K562 (cell line): Measurements from ENCODE around the gene SNX30. TPM values are rescaled to one million over a fixed set of nuclear protein-coding genes. Genes with fewer than 3 reads are reported as not detected.
A peak's percentile ranks its signal among the peaks of the same experiment; 100 is the strongest.

ENCODE experiments used
- ADNP ChIP-seq: fragments of 200-800 bp; sonication (Bioruptor generic); IDR thresholded peaks from 2 replicates; pipeline ENCODE4 v1.6.1; 2016; ENCODE audit warnings: missing genetic modification characterization, missing compliant biosample characterization
- BCOR ChIP-seq: fragments of 450-650 bp; IDR thresholded peaks from 2 replicates; pipeline ENCODE4 v1.6.1; 2016
- MYBL2 ChIP-seq, 2 experiments: fragments of 450-650 bp in 1 of 2; sonication (generic) in 1 of 2; formaldehyde crosslinking in 1 of 2; IDR thresholded peaks; 2 replicates each; pipeline versions ENCODE4 v1.6.1 to v1.8.1; 2017 to 2022; ENCODE audit warnings: borderline replicate concordance in 1 of 2, inconsistent platforms in 1 of 2, low read depth in 1 of 2, mild to moderate bottlenecking in 1 of 2, missing genetic modification reagents in 1 of 2, moderate library complexity in 1 of 2
- PHF8 ChIP-seq: fragments of 200-600 bp; sonication (generic); IDR thresholded peaks from 2 replicates; pipeline ENCODE4 v1.6.1; 2012; ENCODE audit warnings: mixed run types, mild to moderate bottlenecking, inconsistent platforms, low read length, moderate library complexity, borderline replicate concordance
- PURB ChIP-seq: sonication (generic); formaldehyde crosslinking; IDR thresholded peaks from 2 replicates; pipeline ENCODE4 v1.9.0; 2021; ENCODE audit warnings: low read depth, mild to moderate bottlenecking, missing genetic modification reagents
- STAT6 ChIP-seq: sonication (generic); formaldehyde crosslinking; IDR thresholded peaks from 2 replicates; pipeline ENCODE4 v1.8.1; 2023; ENCODE audit warnings: mild to moderate bottlenecking, missing genetic modification reagents
- ZFP30 ChIP-seq: fragments of 250-450 bp; sonication (Bioruptor Pico); IDR thresholded peaks from 2 replicates; pipeline ENCODE4 v1.8.0; 2022; ENCODE audit warnings: moderate library complexity, mild to moderate bottlenecking, inconsistent platforms, borderline replicate concordance
- ZNF764 ChIP-seq: fragments of 250-450 bp; sonication (Bioruptor Pico); IDR thresholded peaks from 2 replicates; pipeline ENCODE4 v1.4.0; 2020; ENCODE audit warnings: low read depth, mild to moderate bottlenecking, moderate library complexity
- polyA plus RNA-seq, 8 experiments: library from polyadenylated mRNA; depleted of rRNA in 4 of 8; stranded (reverse) in 5 of 8; unstranded in 3 of 8; fragments of >200 nt; fragmentation: Nextera tagmentation in 2 of 8; fragmentation: Illumina TruSeq in 1 of 8; extraction: Ambion mirVana in 2 of 8; extraction: Trizol in 1 of 8; gene quantifications; 2 replicates each; pipeline versions ENCODE4 v1.2.1 to v1.2.3, GENCODE V29; 2011 to 2014; ENCODE audit warnings: inconsistent platforms in 1 of 8, missing spikeins in 1 of 8
- total RNA-seq, 7 experiments: library from RNA; depleted of rRNA in 6 of 7; stranded (reverse); fragments of >200 nt in 6 of 7; fragmentation: Illumina TruSeq in 2 of 7; extraction: Trizol in 2 of 7; gene quantifications; 2 replicates each; pipeline versions ENCODE4 v1.2.1 to v1.2.3, GENCODE V29; 2011 to 2021; ENCODE audit warnings: low replicate concordance in 1 of 7
- TF ChIP-seq, protein P1 (sequence below), 2 experiments: fragments of 450-650 bp in 1 of 2; sonication (generic) in 1 of 2; formaldehyde crosslinking in 1 of 2; IDR thresholded peaks; 2 replicates each; pipeline versions ENCODE4 v1.7.1 to v1.9.0; 2016 to 2022; ENCODE audit warnings: inconsistent platforms in 1 of 2, mild to moderate bottlenecking in 1 of 2, missing genetic modification reagents in 1 of 2
- TF ChIP-seq, protein P2 (sequence below): fragments of 450-650 bp; formaldehyde crosslinking; IDR thresholded peaks from 2 replicates; pipeline ENCODE4 v1.4.0; 2022; ENCODE audit warnings: mild to moderate bottlenecking, moderate library complexity
- TF ChIP-seq, protein P3 (sequence below): fragments of 450-650 bp; IDR thresholded peaks from 2 replicates; pipeline ENCODE4 v1.6.1; 2016; ENCODE audit warnings: antibody characterized with exemption

SNX30 gene
- total and polyA plus RNA-seq, 9 of the 15 experiments (the other 6 are each of a cell fraction or from before 2014, with no cell fraction given), result 0.76 to 5.9 (median 3.3) TPM

DNA sequence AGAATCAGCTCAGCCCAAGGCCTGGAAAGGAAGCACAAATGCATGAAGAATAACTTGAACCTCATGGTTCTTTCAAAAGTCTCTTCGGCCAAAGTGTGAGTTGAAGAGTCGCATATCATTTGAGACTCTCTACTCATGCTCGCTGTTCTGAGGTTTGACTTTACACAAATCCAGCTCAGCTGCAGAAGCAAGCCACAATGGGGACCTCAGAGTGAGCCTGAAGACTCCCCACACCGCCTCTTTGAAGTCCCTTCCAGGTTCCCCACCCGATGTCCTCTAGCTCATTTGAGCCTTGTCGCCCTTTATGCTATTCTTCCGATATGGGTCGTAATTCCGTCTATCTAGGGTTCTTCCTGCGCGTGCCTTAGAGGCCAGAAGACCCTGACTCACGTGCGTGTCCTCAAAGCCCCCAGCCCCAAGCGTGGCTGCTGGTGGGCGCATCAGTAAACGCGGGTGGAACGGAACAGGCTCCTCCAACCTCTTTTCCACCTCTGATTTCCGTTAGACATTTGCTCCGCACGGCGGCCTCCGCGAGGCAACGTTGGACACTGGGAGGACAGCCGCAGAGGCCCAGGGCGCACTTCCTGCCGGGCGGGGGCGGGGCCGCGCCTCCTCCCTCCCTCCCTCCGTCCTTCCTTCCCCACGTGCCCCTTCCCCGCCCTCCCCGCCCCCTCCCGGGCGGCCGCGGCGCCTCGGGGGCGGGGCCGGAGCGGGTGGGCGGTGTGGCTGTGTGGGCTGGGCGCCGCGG, at the start of gene SNX30 (continued):
- TF ChIP-seq, protein P1, sequence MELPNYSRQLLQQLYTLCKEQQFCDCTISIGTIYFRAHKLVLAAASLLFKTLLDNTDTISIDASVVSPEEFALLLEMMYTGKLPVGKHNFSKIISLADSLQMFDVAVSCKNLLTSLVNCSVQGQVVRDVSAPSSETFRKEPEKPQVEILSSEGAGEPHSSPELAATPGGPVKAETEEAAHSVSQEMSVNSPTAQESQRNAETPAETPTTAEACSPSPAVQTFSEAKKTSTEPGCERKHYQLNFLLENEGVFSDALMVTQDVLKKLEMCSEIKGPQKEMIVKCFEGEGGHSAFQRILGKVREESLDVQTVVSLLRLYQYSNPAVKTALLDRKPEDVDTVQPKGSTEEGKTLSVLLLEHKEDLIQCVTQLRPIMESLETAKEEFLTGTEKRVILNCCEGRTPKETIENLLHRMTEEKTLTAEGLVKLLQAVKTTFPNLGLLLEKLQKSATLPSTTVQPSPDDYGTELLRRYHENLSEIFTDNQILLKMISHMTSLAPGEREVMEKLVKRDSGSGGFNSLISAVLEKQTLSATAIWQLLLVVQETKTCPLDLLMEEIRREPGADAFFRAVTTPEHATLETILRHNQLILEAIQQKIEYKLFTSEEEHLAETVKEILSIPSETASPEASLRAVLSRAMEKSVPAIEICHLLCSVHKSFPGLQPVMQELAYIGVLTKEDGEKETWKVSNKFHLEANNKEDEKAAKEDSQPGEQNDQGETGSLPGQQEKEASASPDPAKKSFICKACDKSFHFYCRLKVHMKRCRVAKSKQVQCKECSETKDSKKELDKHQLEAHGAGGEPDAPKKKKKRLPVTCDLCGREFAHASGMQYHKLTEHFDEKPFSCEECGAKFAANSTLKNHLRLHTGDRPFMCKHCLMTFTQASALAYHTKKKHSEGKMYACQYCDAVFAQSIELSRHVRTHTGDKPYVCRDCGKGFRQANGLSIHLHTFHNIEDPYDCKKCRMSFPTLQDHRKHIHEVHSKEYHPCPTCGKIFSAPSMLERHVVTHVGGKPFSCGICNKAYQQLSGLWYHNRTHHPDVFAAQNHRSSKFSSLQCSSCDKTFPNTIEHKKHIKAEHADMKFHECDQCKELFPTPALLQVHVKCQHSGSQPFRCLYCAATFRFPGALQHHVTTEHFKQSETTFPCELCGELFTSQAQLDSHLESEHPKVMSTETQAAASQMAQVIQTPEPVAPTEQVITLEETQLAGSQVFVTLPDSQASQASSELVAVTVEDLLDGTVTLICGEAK (IDR thresholded peaks at IDR 0.05), result peak; percentile 79
- TF ChIP-seq, protein P1 (CRISPR knock-in tag; IDR thresholded peaks at IDR 0.05), result no peak
- TF ChIP-seq STAT6 (no peak), PURB (CRISPR knock-in tag) (no peak), ZNF764 (CRISPR knock-in tag) (no peak), ADNP (tag) (no peak), BCOR (0 out of 2 replicates have a peak, but pooled peaks have one; percentile 30), ZFP30 (CRISPR knock-in tag) (no peak), PHF8 (peak; percentile 98), MYBL2 (IDR thresholded peaks at IDR 0.05; ENCODE audit: low read depth) (no peak), MYBL2 (CRISPR knock-in tag; IDR thresholded peaks at IDR 0.05; ENCODE audit: borderline replicate concordance) (no peak)
- TF ChIP-seq, protein P2, sequence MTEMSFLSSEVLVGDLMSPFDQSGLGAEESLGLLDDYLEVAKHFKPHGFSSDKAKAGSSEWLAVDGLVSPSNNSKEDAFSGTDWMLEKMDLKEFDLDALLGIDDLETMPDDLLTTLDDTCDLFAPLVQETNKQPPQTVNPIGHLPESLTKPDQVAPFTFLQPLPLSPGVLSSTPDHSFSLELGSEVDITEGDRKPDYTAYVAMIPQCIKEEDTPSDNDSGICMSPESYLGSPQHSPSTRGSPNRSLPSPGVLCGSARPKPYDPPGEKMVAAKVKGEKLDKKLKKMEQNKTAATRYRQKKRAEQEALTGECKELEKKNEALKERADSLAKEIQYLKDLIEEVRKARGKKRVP (CRISPR knock-in tag), result no peak
- TF ChIP-seq, protein P3, sequence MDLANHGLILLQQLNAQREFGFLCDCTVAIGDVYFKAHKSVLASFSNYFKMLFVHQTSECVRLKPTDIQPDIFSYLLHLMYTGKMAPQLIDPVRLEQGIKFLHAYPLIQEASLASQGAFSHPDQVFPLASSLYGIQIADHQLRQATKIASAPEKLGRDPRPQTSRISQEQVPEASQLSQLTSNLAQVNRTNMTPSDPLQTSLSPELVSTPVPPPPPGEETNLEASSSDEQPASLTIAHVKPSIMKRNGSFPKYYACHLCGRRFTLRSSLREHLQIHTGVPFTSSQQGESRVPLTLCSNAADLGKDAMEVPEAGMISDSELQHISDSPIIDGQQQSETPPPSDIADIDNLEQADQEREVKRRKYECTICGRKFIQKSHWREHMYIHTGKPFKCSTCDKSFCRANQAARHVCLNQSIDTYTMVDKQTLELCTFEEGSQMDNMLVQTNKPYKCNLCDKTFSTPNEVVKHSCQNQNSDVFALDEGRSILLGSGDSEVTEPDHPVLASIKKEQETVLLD, result no peak
